NCI-H1436 (cell line): ENCODE measurements around the gene RPL27A.

ENCODE experiments used
- DNase-seq: peaks from one replicate; lab custom pipeline; 2025; lab: John Stamatoyannopoulos, UW

The RPL27A gene

GRCh38 chr11:8674859-8675258 lies 7.7 kb upstream of the RPL27A start:
- DNase-seq, result no peak

GRCh38 chr11:8676458-8676857 lies 6.1 kb upstream of the RPL27A start:
- no peak for DNase-seq

- DNase-seq, result no peak
These were observed 3.6 kb upstream of the RPL27A start for GRCh38 chr11:8679006-8679405.

GRCh38 chr11:8681837-8682302 lies 722 bp upstream of the RPL27A start:
- no peak for DNase-seq

GRCh38 chr11:8683115-8683807 lies 669 bp downstream of the RPL27A start:
- no peak for DNase-seq

GRCh38 chr11:8684600-8685290 lies 2.2 kb downstream of the RPL27A start:
- DNase-seq, result no peak

GRCh38 chr11:8685306-8685705 lies 2.7 kb downstream of the RPL27A start:
- no peak for DNase-seq

GRCh38 chr11:8685820-8686219 lies 3.2 kb downstream of the RPL27A start:
- DNase-seq, result no peak

GRCh38 chr11:8686325-8686724 lies 3.7 kb downstream of the RPL27A start:
- no peak for DNase-seq

GRCh38 chr11:8688414-8689362 lies 6.1 kb downstream of the RPL27A start:
- peak; percentile 95 for DNase-seq

- no peak for DNase-seq
These were observed 7.2 kb downstream of the RPL27A start for GRCh38 chr11:8689726-8690255.

GRCh38 chr11:8690374-8691342 lies 8.1 kb downstream of the RPL27A start:
- no peak for DNase-seq

- DNase-seq, result no peak
These were observed 9.0 kb downstream of the RPL27A start for GRCh38 chr11:8691601-8692000.

- no peak for DNase-seq
These were observed 9.8 kb downstream of the RPL27A start for GRCh38 chr11:8692417-8692816.

GRCh38 chr11:8693010-8693551 lies 10.5 kb downstream of the RPL27A start:
- no peak for DNase-seq

- DNase-seq, result no peak
These were observed 11.0 kb downstream of the RPL27A start for GRCh38 chr11:8693555-8693954.

GRCh38 chr11:8694137-8694536 lies 11.5 kb downstream of the RPL27A start:
- DNase-seq, result no peak

GRCh38 chr11:8697054-8697453 lies 14.5 kb downstream of the RPL27A start:
- DNase-seq, result no peak

GRCh38 chr11:8698379-8698851 lies 15.8 kb downstream of the RPL27A start:
- no peak for DNase-seq

GRCh38 chr11:8698917-8699441 lies 16.4 kb downstream of the RPL27A start:
- no peak for DNase-seq
